ENCODE measurements around the gene PNP. TPM values are rescaled to one million over a fixed set of nuclear protein-coding genes. Genes with fewer than 3 reads are reported as not detected.
A peak's percentile ranks its signal among the peaks of the same experiment; 100 is the strongest.

The PNP gene
- total and polyA plus RNA-seq, 10 donors: 36.0 to 93.1 (median 64.8) TPM

- peak within 1 kb of the TSS; percentile 89 to 97 (median 94) for H3K27ac ChIP-seq
- DNase-seq: peak; percentile 99
- H3K9me3 ChIP-seq: no peaks in the 10 kb centered on the region
- no peaks in the 10 kb centered on the region for H3K27me3 ChIP-seq (replicated peaks in 1 of 7)
- peak within 1 kb of the TSS; percentile 74 to 98 (median 88) for H3K4me3 ChIP-seq
- H3K36me3 ChIP-seq: peaks cover 7 to 72% (median 63%) of the 10 kb centered on the region in 6 donors
- intact Hi-C loops (cut with DNase I; ENCODE audit: low total_unique reads): no loop called here
- peak; percentile 93 to 97 (median 95) for TF ChIP-seq POLR2AphosphoS5 (IDR thresholded peaks at IDR 0.05)
- peak; percentile 36 to 82 (median 36) for TF ChIP-seq POLR2A (IDR thresholded peaks at IDR 0.05)
- TF ChIP-seq CTCF (IDR thresholded peaks at IDR 0.05 in 8 of 11, conservative IDR thresholded peaks at IDR 0.05 in 3 of 11): peak in 4 of 11 experiments; percentile 18 to 30 (median 20)
- H3K4me1 ChIP-seq: peaks cover 35 to 71% (median 59%) of the 10 kb centered on the region in 6 donors
- 0 to 1% (median 0%) methylated on average over 42 to 56 of the region's 56 CpGs for WGBS, 5 donors
These were observed 14.5 kb upstream of the PNP start, which contains the start of the genes APEX1 and OSGEP for GRCh38 chr14:20454516-20455354. TSS of gene APEX1 (plus strand) at chr14:20455226. CDS start at chr14:20455646, 420 bp downstream. TSS of gene OSGEP (minus strand) at chr14:20454812. CDS start at chr14:20454683, 129 bp downstream.

- peak; percentile 83 for DNase-seq
- H3K36me3 ChIP-seq: peaks cover 7 to 68% (median 56%) of the 10 kb centered on the region in 6 donors
- H3K9me3 ChIP-seq: no peaks in the 10 kb centered on the region
- H3K27me3 ChIP-seq (replicated peaks in 1 of 7): no peaks in the 10 kb centered on the region
- intact Hi-C loops (cut with DNase I; ENCODE audit: low total_unique reads): no loop called here
- H3K4me3 ChIP-seq: peak overlapping the region; percentile 74 to 98 (median 88)
- peaks cover 44 to 80% (median 68%) of the 10 kb centered on the region in 6 donors for H3K4me1 ChIP-seq
- TF ChIP-seq CTCF (IDR thresholded peaks at IDR 0.05 in 8 of 11, conservative IDR thresholded peaks at IDR 0.05 in 3 of 11) (no peak), POLR2A (IDR thresholded peaks at IDR 0.05) (no peak), POLR2AphosphoS5 (IDR thresholded peaks at IDR 0.05) (no peak)
- WGBS, 5 donors: 0 to 1% (median 1%) methylated on average over 39 of the region's 39 CpGs
- peak overlapping the region; percentile 89 to 97 (median 94) for H3K27ac ChIP-seq
These were observed 13.6 kb upstream of the PNP start for GRCh38 chr14:20455355-20456300.

DNA sequence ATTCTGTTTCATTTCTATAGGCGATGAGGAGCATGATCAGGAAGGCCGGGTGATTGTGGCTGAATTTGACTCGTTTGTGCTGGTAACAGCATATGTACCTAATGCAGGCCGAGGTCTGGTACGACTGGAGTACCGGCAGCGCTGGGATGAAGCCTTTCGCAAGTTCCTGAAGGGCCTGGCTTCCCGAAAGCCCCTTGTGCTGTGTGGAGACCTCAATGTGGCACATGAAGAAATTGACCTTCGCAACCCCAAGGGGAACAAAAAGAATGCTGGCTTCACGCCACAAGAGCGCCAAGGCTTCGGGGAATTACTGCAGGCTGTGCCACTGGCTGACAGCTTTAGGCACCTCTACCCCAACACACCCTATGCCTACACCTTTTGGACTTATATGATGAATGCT lies 12.2 kb upstream of the PNP start:
- no peak for DNase-seq
- intact Hi-C loops (cut with DNase I; ENCODE audit: low total_unique reads): no loop called here
- TF ChIP-seq POLR2A (IDR thresholded peaks at IDR 0.05) (no peak), POLR2AphosphoS5 (IDR thresholded peaks at IDR 0.05) (peak; percentile 29 to 52 (median 42))
- H3K27me3 ChIP-seq (replicated peaks in 1 of 7): no peaks in the 10 kb centered on the region
- peak overlapping the region in 1 of 8 donors; percentile 81 for H3K4me3 ChIP-seq
- WGBS, 5 donors: 51 to 73% (median 61%) methylated on average over 13 of the region's 13 CpGs
- peaks cover 45 to 85% (median 72%) of the 10 kb centered on the region in 6 donors for H3K4me1 ChIP-seq
- peaks cover 6 to 54% (median 43%) of the 10 kb centered on the region in 6 donors for H3K36me3 ChIP-seq
- no peaks in the 10 kb centered on the region for H3K9me3 ChIP-seq
- H3K27ac ChIP-seq: peak overlapping the region in 5 of 8 donors; percentile 32 to 97 (median 93)

Data from spleen (tissue), 11 donors.